GM12891 (cell line): ENCODE results near the gene TFAM.

ENCODE experiments used
- DNase-seq: peaks from one replicate; pipeline ENCODE4 v3.0.0; 2011; ENCODE audit warnings: low spot score; ENCODE audit not compliant: insufficient read length
- FAIRE-seq: peaks from 2 replicates; lab custom pipeline; 2011; peaks lifted over from hg19 to GRCh38; lab: Jason Lieb, UNC
- PAX5 ChIP-seq: IDR thresholded peaks from 2 replicates; pipeline ENCODE4 v1.6.1; 2011; ENCODE audit warnings: low read length, moderate library complexity, mild to moderate bottlenecking; ENCODE audit not compliant: insufficient read depth, severe bottlenecking
- POLR2A ChIP-seq: IDR thresholded peaks from 2 replicates; pipeline ENCODE4 v1.6.1; 2011; ENCODE audit warnings: low read depth, low read length, control low read depth
- POLR2AphosphoS5 ChIP-seq: IDR thresholded peaks from 2 replicates; pipeline ENCODE4 v1.6.1; 2011; ENCODE audit warnings: low read depth, low read length, control low read depth
- POU2F2 ChIP-seq: IDR thresholded peaks from 2 replicates; pipeline ENCODE4 v1.6.1; 2011; ENCODE audit warnings: low read depth, mild to moderate bottlenecking, control low read depth, low read length, moderate library complexity
- SPI1 ChIP-seq: IDR thresholded peaks from 2 replicates; pipeline ENCODE4 v1.6.1; 2011; ENCODE audit warnings: low read depth, low read length, control low read depth
- TAF1 ChIP-seq: IDR thresholded peaks from 2 replicates; pipeline ENCODE4 v1.6.1; 2011; ENCODE audit warnings: low read depth, low read length, control low read depth

TFAM gene

GRCh38 chr10:58433066-58433465 lies 47.9 kb downstream of the TFAM start:
- no peak for FAIRE-seq
- DNase-seq = no peak
- TF ChIP-seq POLR2A (no peak), POU2F2 (no peak), TAF1 (no peak), SPI1 (no peak), POLR2AphosphoS5 (no peak), PAX5 (no peak)

- DNase-seq (no peak), FAIRE-seq (no peak)
- no peak for TF ChIP-seq POLR2A
- TF ChIP-seq POLR2AphosphoS5 = no peak
- TF ChIP-seq PAX5 = no peak
- no peak for TF ChIP-seq TAF1
- TF ChIP-seq SPI1 = no peak
- no peak for TF ChIP-seq POU2F2
These were observed 48.4 kb downstream of the TFAM start for GRCh38 chr10:58433571-58433970.

DNA sequence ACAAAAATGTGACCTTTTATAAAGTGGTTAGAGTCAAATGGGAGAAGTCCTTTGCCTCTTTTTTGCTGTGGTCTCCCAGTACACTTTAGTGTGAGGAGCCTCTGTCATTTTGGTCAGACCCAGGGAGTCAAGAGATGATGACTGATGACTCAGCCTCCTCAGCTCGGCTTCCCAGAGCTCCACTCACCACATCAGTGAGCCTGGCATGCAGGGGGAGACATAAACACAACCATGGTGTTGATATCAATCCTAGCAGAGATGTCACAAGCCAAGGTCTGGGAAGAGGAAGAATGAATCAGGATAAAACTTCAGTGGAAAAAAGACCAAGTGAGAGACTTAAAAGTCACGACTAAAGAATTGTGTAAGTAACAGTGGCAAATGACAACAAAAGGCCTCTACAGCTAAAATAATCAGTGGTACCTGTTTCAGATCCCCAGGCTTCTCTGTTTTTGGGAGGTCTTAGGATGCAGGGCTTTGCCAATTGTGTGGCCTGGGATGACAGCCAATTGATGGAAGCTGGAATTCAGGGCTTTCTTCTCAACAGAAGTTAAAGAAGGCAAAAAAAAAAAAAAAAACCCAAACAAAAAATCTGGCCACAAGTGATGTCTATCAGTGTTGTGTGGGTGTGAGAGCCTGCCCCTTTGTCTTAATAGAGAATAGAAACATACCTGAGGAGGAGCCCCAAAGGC lies 50.2 kb downstream of the TFAM start:
- no peak for TF ChIP-seq POU2F2
- no peak for TF ChIP-seq SPI1
- TF ChIP-seq POLR2AphosphoS5 = no peak
- no peak for TF ChIP-seq POLR2A
- no peak for TF ChIP-seq PAX5
- TF ChIP-seq TAF1 = no peak
- DNase-seq (no peak), FAIRE-seq (no peak)

GRCh38 chr10:58436071-58436470 lies 50.9 kb downstream of the TFAM start:
- TF ChIP-seq TAF1 = no peak
- TF ChIP-seq PAX5 = no peak
- TF ChIP-seq POLR2AphosphoS5 = no peak
- no peak for TF ChIP-seq SPI1
- no peak for TF ChIP-seq POLR2A
- TF ChIP-seq POU2F2 = no peak
- no peak for DNase-seq
- no peak for FAIRE-seq

DNA sequence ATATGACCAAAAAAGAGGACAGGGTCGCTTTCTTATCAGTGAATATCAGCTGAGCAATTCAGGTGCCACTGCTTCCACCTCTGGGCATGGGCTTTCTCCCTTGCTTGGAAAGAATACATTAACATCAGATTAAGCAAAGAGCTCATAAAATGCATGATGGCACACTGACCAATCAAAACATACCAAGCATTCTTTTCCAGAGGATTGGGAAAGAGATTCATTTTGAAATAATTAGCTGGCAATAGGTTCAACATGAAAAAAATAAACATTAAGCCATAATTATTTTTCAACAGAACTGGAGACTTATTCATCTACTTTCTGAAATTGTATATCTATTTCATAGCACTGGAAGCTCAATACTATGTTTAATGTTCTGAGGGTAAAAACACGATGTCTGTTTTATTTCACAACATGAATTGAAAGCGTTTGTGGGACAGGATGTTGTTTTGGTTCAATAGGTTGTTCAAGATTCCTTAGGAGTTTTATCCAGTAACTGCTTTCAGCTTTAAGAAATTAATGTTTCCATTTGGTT lies 53.2 kb downstream of the TFAM start:
- no peak for TF ChIP-seq POLR2A
- TF ChIP-seq POLR2AphosphoS5 = no peak
- no peak for TF ChIP-seq SPI1
- TF ChIP-seq TAF1 = no peak
- TF ChIP-seq POU2F2 = no peak
- TF ChIP-seq PAX5 = no peak
- DNase-seq = no peak
- FAIRE-seq = no peak

DNA sequence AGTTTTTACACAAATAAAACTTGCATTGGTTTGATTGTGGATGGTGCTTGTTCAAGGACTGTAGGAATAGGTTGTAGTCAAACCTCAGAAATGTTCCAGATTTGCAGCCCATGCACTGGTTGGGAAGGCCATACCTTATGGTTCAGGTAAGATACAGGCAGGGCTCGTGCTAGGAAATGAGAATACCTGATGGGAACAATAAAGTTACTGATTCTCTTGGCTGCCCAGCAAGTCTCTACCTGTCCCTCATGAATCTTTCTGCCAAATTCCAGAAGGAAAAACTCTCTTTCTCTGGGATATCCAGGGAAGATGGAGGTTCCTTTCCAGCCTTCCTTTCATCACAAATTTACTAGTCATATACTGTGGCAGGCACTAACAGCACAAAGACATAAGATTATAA lies 53.8 kb downstream of the TFAM start:
- no peak for FAIRE-seq
- TF ChIP-seq POU2F2 (no peak), POLR2A (no peak), PAX5 (no peak), SPI1 (no peak), TAF1 (no peak), POLR2AphosphoS5 (no peak)
- no peak for DNase-seq

DNA sequence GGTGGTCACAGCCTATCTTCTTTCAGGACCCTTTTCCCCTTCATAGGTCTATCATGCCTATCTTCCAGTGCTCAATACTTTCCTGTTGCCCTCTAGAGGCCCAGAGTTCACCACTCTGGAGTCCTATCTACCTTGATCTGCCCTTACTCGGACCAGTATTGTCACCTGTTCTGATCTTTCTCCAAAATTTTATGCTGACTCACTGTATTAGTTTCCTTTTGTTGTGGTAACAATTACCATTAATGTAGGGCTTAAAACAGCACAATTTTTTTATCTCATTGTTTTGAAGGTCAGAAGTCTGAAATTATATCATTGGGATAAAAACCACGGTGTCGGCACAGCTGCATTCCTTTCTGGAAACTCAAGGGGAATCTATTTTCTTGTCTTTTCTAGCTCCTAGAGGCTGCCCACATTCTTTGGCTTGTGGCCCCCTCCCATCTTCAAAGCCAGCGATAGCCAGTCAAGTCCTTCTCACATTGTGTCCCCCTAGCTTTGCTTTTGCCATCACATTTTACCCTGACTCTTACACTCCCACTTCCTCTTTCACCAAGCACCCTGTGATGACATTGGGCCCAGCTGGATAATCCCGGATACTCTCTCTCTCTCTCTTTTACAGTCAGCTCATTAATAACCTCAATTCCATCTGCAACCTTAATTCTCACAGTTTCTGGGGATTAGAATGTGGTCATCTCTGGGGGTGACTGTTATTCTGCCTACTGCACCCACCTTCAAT lies 54.6 kb downstream of the TFAM start:
- FAIRE-seq (no peak), DNase-seq (no peak)
- no peak for TF ChIP-seq PAX5
- TF ChIP-seq SPI1 = peak; percentile 67

- FAIRE-seq = no peak
- TF ChIP-seq TAF1 (no peak), POU2F2 (no peak), POLR2AphosphoS5 (no peak), PAX5 (no peak), SPI1 (no peak)
- no peak for DNase-seq
These were observed 55.3 kb downstream of the TFAM start for GRCh38 chr10:58440484-58440883.

DNA sequence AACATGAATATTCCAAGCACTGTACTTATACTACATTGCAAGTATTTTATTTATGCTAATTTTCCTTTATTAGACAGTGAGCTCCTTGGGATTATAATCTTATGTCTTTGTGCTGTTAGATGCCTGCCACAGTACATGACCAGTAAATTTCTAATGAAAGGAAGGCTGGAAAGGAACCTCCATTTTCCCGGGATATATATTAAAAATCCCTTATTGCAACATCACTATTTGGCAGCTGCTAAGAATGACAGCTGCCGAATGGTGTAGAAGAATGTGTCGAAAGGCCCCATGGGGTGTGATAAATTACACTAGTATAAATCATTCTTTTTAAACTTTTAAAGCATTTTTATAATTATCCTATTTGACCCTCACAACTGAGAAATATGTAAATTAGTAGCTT lies 59.1 kb downstream of the TFAM start:
- TF ChIP-seq SPI1 (no peak), TAF1 (no peak), PAX5 (no peak), POU2F2 (no peak), POLR2A (no peak), POLR2AphosphoS5 (no peak)
- no peak for DNase-seq
- FAIRE-seq = no peak

GRCh38 chr10:58444876-58445275 lies 59.7 kb downstream of the TFAM start:
- TF ChIP-seq POLR2A (no peak), POLR2AphosphoS5 (no peak), PAX5 (no peak)
- DNase-seq (no peak), FAIRE-seq (no peak)
